ENCODE measurements around the gene LTBP2. TPM values are rescaled to one million over a fixed set of nuclear protein-coding genes. Genes with fewer than 3 reads are reported as not detected.

The LTBP2 gene
- total RNA-seq (4.4 and 5.4 TPM in 2 replicates), polyA plus RNA-seq (1.5 and 2.0 TPM in 2 replicates)

- no peak for TF ChIP-seq CTCF (IDR thresholded peaks at IDR 0.05; ENCODE audit: low read depth, low read length)
- peaks cover 33% of the 10 kb centered on the region for H3K27me3 ChIP-seq
- no peaks in the 10 kb centered on the region for H3K9me3 ChIP-seq (ENCODE audit: low read depth)
- H3K4me1 ChIP-seq (ENCODE audit: low read depth) = no peaks in the 10 kb centered on the region
- H3K27ac ChIP-seq = no peak within 1 kb of the TSS
- DNase-seq (ENCODE audit: low read depth in 1 of 2, low spot score in 1 of 2) = peak; percentile 42 to 56
- no peaks in the 10 kb centered on the region for H3K36me3 ChIP-seq
- peak within 1 kb of the TSS; percentile 67 for H3K4me3 ChIP-seq
These were observed at the start of gene LTBP2 for GRCh38 chr14:74611650-74612349. TSS of gene LTBP2 (minus strand) at chr14:74612237. CDS start at chr14:74611944, 293 bp downstream.

- Histone ChIP-seq H3K27me3 (no peaks in the 10 kb centered on the region), H3K36me3 (peaks cover 42% of the 10 kb centered on the region), H3K4me3 (no peak overlapping the region), H3K9me3 (ENCODE audit: low read depth) (no peaks in the 10 kb centered on the region), H3K27ac (no peak overlapping the region), H3K4me1 (ENCODE audit: low read depth) (peaks cover 2% of the 10 kb centered on the region)
- TF ChIP-seq CTCF (IDR thresholded peaks at IDR 0.05; ENCODE audit: low read depth, low read length) = no peak
- no peak for DNase-seq (ENCODE audit: low read depth in 1 of 2, low spot score in 1 of 2)
These were observed 48.8 kb upstream of the LTBP2 start for GRCh38 chr14:74660863-74661262.

GRCh38 chr14:74660167-74660566 lies 48.1 kb upstream of the LTBP2 start:
- no peak for DNase-seq (ENCODE audit: low read depth in 1 of 2, low spot score in 1 of 2)
- no peak overlapping the region for H3K4me3 ChIP-seq
- no peaks in the 10 kb centered on the region for H3K27me3 ChIP-seq
- H3K9me3 ChIP-seq (ENCODE audit: low read depth) = no peaks in the 10 kb centered on the region
- TF ChIP-seq CTCF (IDR thresholded peaks at IDR 0.05; ENCODE audit: low read depth, low read length) = no peak
- peaks cover 9% of the 10 kb centered on the region for H3K4me1 ChIP-seq (ENCODE audit: low read depth)
- peaks cover 36% of the 10 kb centered on the region for H3K36me3 ChIP-seq
- no peak overlapping the region for H3K27ac ChIP-seq

- no peak overlapping the region for H3K27ac ChIP-seq
- H3K4me3 ChIP-seq = no peak overlapping the region
- peak in 1 of 2 donors; percentile 56 for DNase-seq (ENCODE audit: low read depth in 1 of 2, low spot score in 1 of 2)
- no peaks in the 10 kb centered on the region for H3K9me3 ChIP-seq (ENCODE audit: low read depth)
- H3K27me3 ChIP-seq = no peaks in the 10 kb centered on the region
- peaks cover 19% of the 10 kb centered on the region for H3K4me1 ChIP-seq (ENCODE audit: low read depth)
- peaks cover 32% of the 10 kb centered on the region for H3K36me3 ChIP-seq
- no peak for TF ChIP-seq CTCF (IDR thresholded peaks at IDR 0.05; ENCODE audit: low read depth, low read length)
These were observed 46.6 kb upstream of the LTBP2 start for GRCh38 chr14:74658535-74659131.

- H3K36me3 ChIP-seq = peaks cover 18% of the 10 kb centered on the region
- no peaks in the 10 kb centered on the region for H3K9me3 ChIP-seq (ENCODE audit: low read depth)
- TF ChIP-seq CTCF (IDR thresholded peaks at IDR 0.05; ENCODE audit: low read depth, low read length) = no peak
- peaks cover 19% of the 10 kb centered on the region for H3K4me1 ChIP-seq (ENCODE audit: low read depth)
- H3K27me3 ChIP-seq = no peaks in the 10 kb centered on the region
- no peak overlapping the region for H3K27ac ChIP-seq
- H3K4me3 ChIP-seq = no peak overlapping the region
- no peak for DNase-seq (ENCODE audit: low read depth in 1 of 2, low spot score in 1 of 2)
These were observed 44.9 kb upstream of the LTBP2 start for GRCh38 chr14:74656964-74657363.
